HG02970 (cell line): ENCODE results near the gene SPTB.

Experiments
- ATAC-seq: cut with Tn5 transposase; IDR thresholded peaks from one replicate; pipeline ENCODE4 v1.9.1; 2021; ENCODE audit warnings: mild to moderate bottlenecking, moderate library complexity, moderate number of reproducible peaks; ENCODE audit not compliant: unreplicated experiment, low FRiP score

The SPTB gene

GRCh38 chr14:64719601-64720000 is 160.1 kb downstream of the SPTB start:
- ATAC-seq = no peak

- no peak for ATAC-seq
Measured at GRCh38 chr14:64718762-64719161, 160.9 kb downstream of the SPTB start.

GRCh38 chr14:64717870-64718269 is 161.8 kb downstream of the SPTB start:
- no peak for ATAC-seq

GRCh38 chr14:64715628-64716412 is 163.9 kb downstream of the SPTB start:
- no peak for ATAC-seq

- ATAC-seq = no peak
Measured at GRCh38 chr14:64715146-64715627, 164.5 kb downstream of the SPTB start.

- no peak for ATAC-seq
Measured at GRCh38 chr14:64714432-64715025, 165.2 kb downstream of the SPTB start.

- no peak for ATAC-seq
Measured at GRCh38 chr14:64713677-64714076, 166.0 kb downstream of the SPTB start.

GRCh38 chr14:64711039-64711438 is 168.7 kb downstream of the SPTB start:
- ATAC-seq = no peak

GRCh38 chr14:64709126-64709525 is 170.6 kb downstream of the SPTB start:
- no peak for ATAC-seq

- ATAC-seq = no peak
Measured at GRCh38 chr14:64708148-64709004, 171.3 kb downstream of the SPTB start.

- ATAC-seq = no peak
Measured at GRCh38 chr14:64707661-64708060, 172.0 kb downstream of the SPTB start.

GRCh38 chr14:64706593-64707193 is 173.0 kb downstream of the SPTB start:
- no peak for ATAC-seq

- ATAC-seq = no peak
Measured at GRCh38 chr14:64706119-64706592, 173.6 kb downstream of the SPTB start.

- ATAC-seq = no peak
Measured at GRCh38 chr14:64705381-64706118, 174.2 kb downstream of the SPTB start.

GRCh38 chr14:64704743-64705380 is 174.8 kb downstream of the SPTB start:
- no peak for ATAC-seq

GRCh38 chr14:64704143-64704742 is 175.5 kb downstream of the SPTB start, which contains the start of gene PLEKHG3:
Gene PLEKHG3 (plus strand): TSS chr14:64704424. CDS start chr14:64727632, 23,208 bp downstream.
- no peak for ATAC-seq

- ATAC-seq = no peak
Measured at GRCh38 chr14:64703395-64704142, 176.1 kb downstream of the SPTB start.
